HEK293 (cell line): ENCODE measurements around the gene PLAC8L1.

Source experiments
- BCL11A ChIP-seq: fragments of 450-650 bp; formaldehyde crosslinking; IDR thresholded peaks from 2 replicates; pipeline ENCODE4 v1.5.1; 2016; ENCODE audit warnings: low read depth, missing biosample characterization, missing genetic modification characterization
- CTCF ChIP-seq: fragments of 450-650 bp; formaldehyde crosslinking; IDR thresholded peaks from 2 replicates; pipeline ENCODE4 v1.5.1; 2016; ENCODE audit warnings: missing biosample characterization, missing genetic modification characterization
- TRIM28 ChIP-seq: IDR thresholded peaks from 2 replicates; pipeline ENCODE4 v1.6.1; 2011; ENCODE audit warnings: low read length, control low read depth, borderline replicate concordance
- ZNF660 ChIP-seq: fragments of 450-650 bp; IDR thresholded peaks from 2 replicates; pipeline ENCODE4 v1.5.1; 2018; ENCODE audit warnings: missing biosample characterization, mild to moderate bottlenecking, missing genetic modification characterization
- ZNF707 ChIP-seq: fragments of 450-650 bp; formaldehyde crosslinking; IDR thresholded peaks from 2 replicates; pipeline ENCODE4 v1.5.1; 2016; ENCODE audit warnings: missing biosample characterization, missing genetic modification characterization
- ZSCAN4 ChIP-seq: fragments of 450-650 bp; formaldehyde crosslinking; IDR thresholded peaks from 2 replicates; pipeline ENCODE4 v1.5.1; 2017; ENCODE audit warnings: missing biosample characterization, missing genetic modification characterization

GRCh38 chr5:146040527-146040926 lies 64.8 kb downstream of the PLAC8L1 start:
- TF ChIP-seq CTCF (tag by site-specific recombination), result no peak
- TF ChIP-seq BCL11A (tag by site-specific recombination), result no peak
- TF ChIP-seq ZNF660 (tag by site-specific recombination), result no peak
- TF ChIP-seq TRIM28, result no peak
- TF ChIP-seq ZNF707 (tag by site-specific recombination), result no peak
- TF ChIP-seq ZSCAN4, result no peak
